Mucosa of descending colon (tissue), 3 donors: ENCODE data around the gene E2F6. TPM values are rescaled to one million over a fixed set of nuclear protein-coding genes. Genes with fewer than 3 reads are reported as not detected.

Experiments used
- ATAC-seq: fragments of 200-7000 bp; cut with Tn5 transposase; one replicate; pipeline ENCODE4 v1.9.1; 2020; ENCODE audit warnings: mild to moderate bottlenecking, moderate library complexity
- DNase-seq, 3 donors: peaks; one replicate each; pipeline ENCODE4 v3.0.0-alpha.2; 2020
- H3K36me3 ChIP-seq: fragments of 200-600 bp; one replicate; pipeline ENCODE4 v1.8.0; 2021; ENCODE audit warnings: low read depth, mild to moderate bottlenecking
- H3K4me1 ChIP-seq: fragments of 200-600 bp; one replicate; pipeline ENCODE4 v1.8.0; 2021; ENCODE audit warnings: low read depth, mild to moderate bottlenecking
- H3K4me3 ChIP-seq: fragments of 200-600 bp; one replicate; pipeline ENCODE4 v1.8.0; 2021; ENCODE audit warnings: mild to moderate bottlenecking
- H3K9me3 ChIP-seq: fragments of 200-600 bp; one replicate; pipeline ENCODE4 v1.8.0; 2021; ENCODE audit warnings: mild to moderate bottlenecking
- CTCF ChIP-seq: fragments of 200-600 bp; IDR thresholded peaks from one replicate; pipeline ENCODE4 v1.8.0; 2022; ENCODE audit warnings: antibody characterized with exemption, mild to moderate bottlenecking
- intact Hi-C, 2 donors: fragments of 100-400 bp; cut with DNase I in 1 of 2; cut with micrococcal nuclease in 1 of 2; formaldehyde crosslinking; loops; one replicate each; pipeline versions ENCODE4 v1.11.0 to v1.11.1; 2022; cut with DNase I, micrococcal nuclease
- long read RNA-seq, 2 donors: library from polyadenylated mRNA; unstranded; transcript quantifications; one replicate each; pipeline ENCODE4 v2.0.0, GENCODE V29; 2019 to 2021
- total RNA-seq, 3 donors: library from RNA; stranded (reverse); fragmentation: NEBNext Ultra II Directional in 2 of 3; extraction: Animal tissue kit (Norgen Biotek cat#: 25700) in 2 of 3; gene quantifications; one replicate each; pipeline versions ENCODE4 v1.2.1 to v1.2.4, GENCODE V29; 2021 to 2023
- donor health status: DM: no; HTN: no; CAD: no; lungs with moderate emphysema.
- donor health status: DM: no; HTN: no; CAD: no.
- donor health status: DM: no; HTN: yes; CAD: no.

The E2F6 gene
- 10 to 100 TPM in 1 of 3 donors, 1 to 10 TPM in 2; 4.3 to 12.6 (median 5.6) TPM for total RNA-seq
- long read RNA-seq, donor 1, transcript E2F6-202 (7 exons, 3,218 nt), result major isoform, 8 of 12 reads
- long read RNA-seq, donor 1, partial matches to known transcripts, result 0 of 12 reads
- long read RNA-seq, donor 1, other reads (novel, unspliced or antisense), result 1 of 12 reads
- long read RNA-seq, donor 2, transcript E2F6-202 (7 exons, 3,218 nt), result major isoform, 5 of 6 reads
- long read RNA-seq, donor 2, partial matches to known transcripts, result 0 of 6 reads
- long read RNA-seq, donor 2, other reads (novel, unspliced or antisense), result 1 of 6 reads

DNA sequence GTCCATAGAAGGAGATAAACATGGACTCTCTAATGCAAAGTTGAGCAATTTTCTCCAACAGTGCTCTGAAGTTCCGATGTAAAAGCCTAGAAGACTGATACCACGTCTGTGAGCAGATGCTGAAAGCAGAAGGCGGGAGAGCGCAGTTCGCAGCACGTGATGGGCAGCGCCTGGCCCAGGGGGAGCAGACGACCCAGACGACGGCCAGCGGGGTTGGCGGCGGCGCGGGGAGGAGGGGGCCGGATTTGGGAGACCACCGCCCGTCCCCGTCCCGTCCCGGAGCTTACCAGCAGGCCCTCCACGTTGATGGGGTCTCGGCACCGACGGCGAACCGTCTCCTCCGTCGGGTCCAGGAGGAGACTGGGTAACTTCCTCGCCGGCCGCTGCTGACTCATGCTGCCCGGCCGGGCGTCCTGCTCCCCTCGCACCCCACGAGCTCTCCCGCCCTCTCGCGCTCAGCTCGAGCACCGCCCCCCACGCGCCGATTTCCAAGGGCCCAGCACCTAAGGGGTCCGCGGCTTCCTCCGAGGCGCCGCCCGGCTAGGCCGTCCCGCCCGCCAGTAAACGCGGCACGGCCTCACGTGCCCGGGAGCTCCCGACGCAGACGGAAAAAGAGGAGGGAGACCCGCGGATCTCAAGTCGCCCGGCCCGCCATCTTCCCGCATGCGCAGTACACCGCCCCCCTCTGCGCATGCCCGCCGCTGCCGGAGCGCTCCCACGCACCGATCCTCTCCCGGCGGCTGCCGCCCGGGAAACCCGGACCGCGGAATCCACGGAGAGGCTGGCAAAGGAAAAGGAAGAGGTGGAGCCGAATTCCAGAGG lies at the start of gene E2F6:
TSS of gene E2F6 (minus strand) at position 677 of the 822 bp plus-strand sequence. CDS start at position 395, 282 bp downstream.
- peak; percentile 10 for TF ChIP-seq CTCF
- peak; percentile 99 for ATAC-seq
- Histone ChIP-seq H3K9me3 (no peaks in the 10 kb centered on the region), H3K4me3 (peak within 1 kb of the TSS; percentile 35), H3K4me1 (peaks cover 14% of the 10 kb centered on the region), H3K36me3 (no peaks in the 10 kb centered on the region)
- peak; percentile 93 to 97 (median 94) for DNase-seq
- intact Hi-C loops, result no loop called here

DNA sequence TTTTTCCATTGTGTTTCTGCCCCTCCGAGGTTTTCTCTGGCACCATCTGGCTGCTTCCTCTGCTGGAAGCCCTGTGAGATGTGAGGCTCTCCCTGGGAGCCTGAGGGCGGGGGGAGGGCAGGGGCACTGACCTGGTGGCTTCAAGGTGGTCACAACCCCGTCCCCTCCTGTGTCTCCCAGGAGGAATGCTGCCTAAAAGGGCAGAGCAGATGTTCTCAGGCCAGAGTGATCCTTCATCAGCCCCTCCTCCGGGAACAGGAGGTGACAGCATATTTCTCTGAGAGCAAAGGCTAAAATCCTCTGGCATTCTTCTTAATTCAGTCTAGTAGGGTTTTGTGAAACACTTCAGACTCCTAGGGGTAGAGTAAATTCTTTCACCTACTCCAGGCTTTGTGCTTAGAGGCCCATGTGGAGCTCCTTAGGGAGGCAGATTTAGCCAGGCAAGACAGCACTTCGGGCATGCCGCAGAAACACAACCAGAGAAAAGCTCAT lies 49.6 kb upstream of the E2F6 start:
- ATAC-seq (no peak), DNase-seq (no peak)
- Histone ChIP-seq H3K4me3 (no peak overlapping the region), H3K4me1 (no peaks in the 10 kb centered on the region), H3K9me3 (no peaks in the 10 kb centered on the region), H3K36me3 (no peaks in the 10 kb centered on the region)
- intact Hi-C loops, result no loop called here
- no peak for TF ChIP-seq CTCF

DNA sequence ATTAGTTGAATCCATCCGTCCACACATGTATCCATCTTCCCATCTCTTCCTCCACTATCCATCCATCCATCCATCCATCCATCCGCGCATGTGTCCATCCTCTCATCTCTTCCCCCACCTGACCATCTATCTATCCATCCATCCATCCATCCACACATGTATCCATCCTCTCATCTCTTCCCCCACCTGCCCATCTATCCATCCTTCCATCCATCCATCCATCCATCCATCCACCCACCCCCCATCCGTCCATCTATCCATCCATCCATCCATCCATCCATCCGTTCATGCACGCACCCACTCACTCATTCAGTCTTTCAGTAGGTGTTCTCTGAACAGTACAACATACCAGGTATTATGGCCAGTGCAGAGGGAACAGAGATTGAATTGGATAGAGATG lies 48.9 kb upstream of the E2F6 start:
- Histone ChIP-seq H3K4me3 (no peak overlapping the region), H3K4me1 (no peaks in the 10 kb centered on the region), H3K36me3 (no peaks in the 10 kb centered on the region), H3K9me3 (no peaks in the 10 kb centered on the region)
- no peak for TF ChIP-seq CTCF
- ATAC-seq (no peak), DNase-seq (no peak)
- intact Hi-C loops, result no loop called here

DNA sequence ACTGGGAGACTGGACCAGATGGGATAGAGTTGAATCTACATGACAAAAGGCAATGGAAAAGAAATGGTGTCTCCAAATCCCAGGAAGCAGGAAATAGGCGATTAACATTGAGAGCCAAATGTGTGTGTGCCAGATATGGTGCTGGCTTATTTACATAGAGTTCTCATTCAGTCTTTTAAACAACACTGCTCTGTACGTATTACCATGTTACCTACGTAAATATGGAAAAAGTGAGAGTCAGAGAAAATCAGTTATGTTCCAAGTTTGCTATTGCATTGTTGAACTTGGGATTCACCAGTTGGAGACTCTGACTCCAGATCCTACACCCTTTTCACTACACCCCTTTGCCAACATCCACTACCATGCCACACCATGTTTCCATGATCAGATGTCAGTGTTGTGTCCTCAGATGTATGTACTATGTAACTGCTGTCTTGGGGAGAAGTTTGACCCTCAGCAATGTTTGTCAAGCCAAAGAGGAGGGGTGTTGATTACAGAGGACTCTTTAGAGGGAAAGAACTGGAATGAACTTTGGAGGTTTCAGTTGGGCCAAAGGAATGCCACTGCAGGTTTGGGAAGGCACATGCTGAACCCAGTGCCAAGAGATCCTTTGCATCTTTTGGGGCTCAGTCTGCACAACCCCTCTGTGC lies 48.2 kb upstream of the E2F6 start:
- ATAC-seq, result no peak
- no peak for TF ChIP-seq CTCF
- Histone ChIP-seq H3K4me3 (no peak overlapping the region), H3K9me3 (no peaks in the 10 kb centered on the region), H3K36me3 (no peaks in the 10 kb centered on the region), H3K4me1 (no peaks in the 10 kb centered on the region)
- no peak for DNase-seq
- intact Hi-C loops, result no loop called here

DNA sequence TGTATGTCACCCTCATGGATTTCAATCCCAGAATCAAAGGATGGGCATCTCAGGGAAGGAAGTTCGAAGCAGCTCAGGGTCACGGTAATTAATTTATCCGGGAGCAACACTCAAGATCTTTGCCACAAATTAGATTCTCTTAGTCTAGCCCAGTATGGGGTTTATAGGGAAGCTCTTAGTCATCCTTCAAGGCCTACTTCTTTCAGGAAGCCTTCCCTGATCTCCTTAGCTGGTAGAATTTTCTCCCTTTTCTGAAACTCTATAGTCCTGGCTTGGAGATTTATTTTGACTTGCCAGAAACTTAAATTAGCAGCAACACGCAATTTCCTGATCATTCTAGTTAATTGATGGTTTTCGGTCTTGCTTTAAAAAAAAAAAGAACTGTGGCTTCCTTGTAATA lies 47.4 kb upstream of the E2F6 start:
- no peak for TF ChIP-seq CTCF
- DNase-seq (no peak), ATAC-seq (no peak)
- H3K4me3 ChIP-seq, result no peak overlapping the region
- H3K9me3 ChIP-seq, result no peaks in the 10 kb centered on the region
- H3K36me3 ChIP-seq, result no peaks in the 10 kb centered on the region
- H3K4me1 ChIP-seq, result no peaks in the 10 kb centered on the region
- intact Hi-C loops, result no loop called here
